ENCODE measurements around the gene INS.
"Not testable (repeated sequence)": the region's sequence is repeated elsewhere in the genome, so short reads cannot be mapped to it uniquely, and the experiment has no call there.

INS gene

DNA sequence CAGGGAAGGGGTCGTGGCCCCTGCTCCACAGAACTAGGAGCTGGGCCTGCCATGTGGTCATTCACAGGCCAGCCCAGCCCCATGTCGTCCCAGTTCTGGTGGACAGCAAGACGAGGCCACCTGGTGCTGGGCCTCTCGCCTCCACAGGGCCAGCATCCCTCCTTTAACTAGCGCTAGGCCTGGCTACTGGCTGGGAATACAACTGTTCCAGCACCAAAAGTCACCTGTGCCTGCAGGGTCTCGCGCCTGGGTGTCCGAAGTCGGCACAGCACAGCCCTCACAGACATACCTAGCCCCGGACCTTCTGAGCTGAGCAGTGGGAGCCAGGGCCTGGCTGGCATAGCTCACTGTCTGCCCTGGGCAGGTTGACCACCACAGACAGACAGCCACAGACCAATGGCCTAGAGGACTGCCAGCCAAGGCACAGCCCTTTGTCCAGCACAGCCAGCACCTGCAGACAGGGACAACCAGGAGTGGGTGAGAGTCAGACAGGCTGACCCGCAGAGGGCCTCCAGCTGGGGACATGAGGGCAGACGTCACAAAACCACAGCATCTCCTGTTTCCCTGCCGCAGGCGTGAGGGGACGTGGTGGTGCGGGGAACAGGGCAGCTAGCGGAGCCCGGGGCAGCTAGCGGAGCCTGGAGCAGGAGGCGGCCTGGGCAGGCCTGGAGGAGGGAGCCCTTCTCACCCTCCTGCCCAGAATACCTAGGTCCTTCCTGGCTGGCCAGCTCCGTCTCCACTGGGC, 37.8 kb upstream of the INS start:
- no peak for DNase-seq

DNA sequence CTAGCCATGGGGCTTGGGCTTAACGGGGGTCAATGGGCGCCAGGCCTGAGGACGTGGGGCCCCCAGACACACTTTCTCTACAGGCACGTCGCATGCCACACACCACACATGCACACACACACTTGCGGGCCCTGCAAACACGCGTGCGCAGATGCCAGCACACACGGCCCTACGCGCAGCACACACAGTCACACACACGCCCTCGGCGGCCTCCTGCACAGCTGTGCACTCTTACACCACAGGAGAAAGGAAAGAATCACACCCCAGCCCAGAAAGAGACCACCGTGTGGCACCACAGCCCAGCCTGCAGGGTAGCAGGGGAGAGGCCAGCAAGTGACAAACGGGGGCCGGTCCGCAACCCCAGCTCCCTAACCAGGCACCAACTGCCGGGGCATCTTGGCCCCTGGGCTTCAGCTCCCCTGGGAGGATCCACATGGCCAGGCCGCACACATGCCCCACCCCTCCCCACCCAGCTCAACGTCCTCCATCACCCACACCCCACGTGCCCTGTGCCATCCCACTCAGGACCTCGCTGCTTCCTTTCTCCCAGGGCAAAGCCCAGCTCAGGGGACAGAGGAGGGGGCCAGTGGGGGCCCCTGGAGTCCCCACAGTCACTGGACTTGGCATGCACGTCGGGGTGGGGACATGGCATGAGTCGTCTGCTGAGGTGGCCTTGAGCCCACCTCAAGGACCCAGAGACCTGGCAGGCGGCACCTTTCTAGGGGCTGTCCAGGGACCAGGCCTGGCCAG, 36.9 kb upstream of the INS start:
- DNase-seq: no peak

DNA sequence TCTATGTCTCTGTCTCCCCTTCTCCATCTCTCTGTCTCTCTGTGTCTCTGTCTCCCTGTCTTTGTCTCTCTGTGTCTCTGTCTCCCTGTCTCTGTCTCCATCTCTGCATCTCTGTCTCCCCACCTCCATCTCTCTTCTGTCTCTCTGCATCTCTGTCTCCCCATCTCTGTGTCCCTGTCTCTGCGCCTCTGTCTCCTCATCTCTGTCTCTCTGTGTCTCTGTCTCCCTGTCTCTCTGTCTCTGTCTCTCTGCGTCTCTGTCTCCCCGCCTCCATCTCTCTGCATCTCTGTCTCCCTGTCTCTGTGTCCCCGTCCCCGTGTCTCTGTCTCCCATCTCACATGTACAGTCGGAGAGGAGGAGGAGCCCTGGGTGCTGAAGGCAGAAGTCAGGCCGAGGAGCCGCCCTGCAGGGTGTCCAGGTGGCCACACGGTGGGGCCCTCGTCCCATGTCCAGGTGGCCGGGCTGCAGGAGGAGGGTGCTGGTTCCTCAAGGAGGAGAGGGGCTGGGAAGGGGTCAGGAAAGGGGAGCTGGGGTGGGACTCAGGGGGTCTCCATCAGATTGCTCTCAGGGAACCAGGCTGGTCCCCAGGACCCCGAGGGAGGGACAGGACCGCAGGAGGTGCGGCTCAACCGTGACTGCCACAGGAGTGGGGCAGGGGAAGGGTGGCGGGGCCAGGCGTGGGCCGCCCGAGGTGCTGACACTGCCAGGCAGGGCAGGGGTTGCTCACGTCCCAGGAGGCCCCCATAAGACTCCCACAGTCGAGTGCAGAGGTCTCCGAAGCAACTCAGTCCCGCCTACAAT, 36.2 kb upstream of the INS start:
- peak; percentile 41 for DNase-seq

DNA sequence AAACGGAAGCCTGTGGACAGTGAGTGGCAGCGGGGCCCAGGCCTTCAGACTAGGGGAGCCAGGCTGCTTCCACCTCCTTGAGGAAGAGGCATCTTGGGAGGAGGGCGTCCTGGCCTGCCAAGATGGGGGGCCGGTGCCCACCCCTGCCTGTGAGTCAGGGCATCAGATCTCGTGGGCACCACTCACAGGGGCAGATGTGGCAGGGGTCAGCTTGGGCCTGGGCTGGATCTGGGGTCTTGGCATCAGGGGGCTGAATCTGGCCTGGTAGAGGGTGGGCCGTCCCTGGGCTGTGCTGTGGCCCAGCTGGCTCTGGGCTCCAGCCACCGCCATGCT, 34.7 kb upstream of the INS start:
- DNase-seq: no peak

DNA sequence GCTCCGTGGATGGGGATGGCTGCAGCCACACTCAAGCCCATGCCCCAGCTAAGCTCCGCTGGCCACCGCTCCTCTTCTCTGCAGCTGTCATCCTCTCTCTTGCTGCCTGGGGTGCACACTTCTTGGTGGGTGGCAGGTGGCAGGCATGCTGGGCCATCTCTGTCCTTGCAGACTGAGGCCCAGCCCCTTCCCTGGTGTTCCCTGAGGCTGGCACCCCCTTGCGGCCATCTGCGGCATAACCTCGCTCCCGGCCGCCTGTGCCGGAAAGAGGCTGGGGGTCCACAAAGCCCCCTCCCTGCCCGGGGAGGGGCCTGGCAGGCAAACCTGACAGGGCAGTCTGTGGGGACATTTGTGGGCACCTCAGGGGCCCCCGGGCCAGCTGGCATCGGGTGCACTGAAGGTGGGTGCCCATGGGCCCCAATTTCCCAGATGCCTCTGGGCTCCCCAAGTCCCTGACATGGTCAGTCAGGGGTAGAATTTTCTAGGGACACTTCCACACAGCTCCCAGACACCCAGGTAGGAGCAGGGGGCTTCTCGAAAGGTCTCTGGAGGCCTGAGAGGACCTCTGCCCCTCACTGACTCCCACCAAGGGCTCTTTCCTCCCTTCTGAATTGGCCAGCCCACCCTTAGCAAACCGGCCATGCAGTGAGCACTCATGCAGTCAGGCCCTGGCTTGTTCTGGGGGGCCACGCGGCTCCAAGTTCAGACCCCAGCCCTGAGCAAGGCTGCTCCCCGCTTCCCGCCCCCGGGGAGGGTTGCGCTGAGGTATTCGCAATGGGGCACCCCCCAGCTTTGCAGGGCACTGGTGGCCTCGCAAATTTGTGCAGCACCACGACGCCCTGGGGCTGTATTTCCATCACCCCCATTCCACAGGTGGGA, 34.1 kb upstream of the INS start:
- DNase-seq: peak; percentile 12

DNA sequence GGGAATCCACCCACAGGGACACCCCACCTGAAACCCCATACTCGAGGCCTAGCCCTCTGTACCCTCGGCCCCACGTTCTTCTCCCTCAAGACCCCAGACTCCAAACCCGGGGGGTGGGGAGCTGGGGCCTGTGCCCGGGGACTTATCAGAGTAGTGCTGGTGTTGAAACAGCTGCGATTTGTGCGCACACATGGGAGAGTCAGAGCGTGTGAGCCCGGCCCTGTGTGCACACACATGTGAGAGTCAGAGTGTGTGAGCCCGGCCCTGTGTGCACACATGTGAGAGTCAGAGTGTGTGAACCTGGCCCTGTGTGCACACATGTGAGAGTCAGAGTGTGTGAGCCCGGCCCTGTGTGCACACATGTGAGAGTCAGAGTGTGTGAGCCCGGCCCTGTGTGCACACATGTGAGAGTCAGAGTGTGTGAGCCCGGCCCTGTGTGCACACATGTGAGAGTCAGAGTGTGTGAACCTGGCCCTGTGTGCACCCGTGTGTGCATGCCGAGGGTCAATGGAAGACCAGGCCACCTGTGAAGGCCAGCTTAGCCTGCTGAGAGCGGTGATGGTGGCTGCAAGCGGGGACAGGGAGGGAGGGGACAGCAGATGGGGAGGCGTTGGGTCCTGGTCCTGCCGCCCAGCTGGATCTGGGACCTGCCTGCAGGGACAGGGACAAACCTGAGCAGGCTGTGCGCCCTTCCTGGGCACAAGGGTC, 33.0 kb upstream of the INS start:
- DNase-seq: not testable (repeated sequence)

DNA sequence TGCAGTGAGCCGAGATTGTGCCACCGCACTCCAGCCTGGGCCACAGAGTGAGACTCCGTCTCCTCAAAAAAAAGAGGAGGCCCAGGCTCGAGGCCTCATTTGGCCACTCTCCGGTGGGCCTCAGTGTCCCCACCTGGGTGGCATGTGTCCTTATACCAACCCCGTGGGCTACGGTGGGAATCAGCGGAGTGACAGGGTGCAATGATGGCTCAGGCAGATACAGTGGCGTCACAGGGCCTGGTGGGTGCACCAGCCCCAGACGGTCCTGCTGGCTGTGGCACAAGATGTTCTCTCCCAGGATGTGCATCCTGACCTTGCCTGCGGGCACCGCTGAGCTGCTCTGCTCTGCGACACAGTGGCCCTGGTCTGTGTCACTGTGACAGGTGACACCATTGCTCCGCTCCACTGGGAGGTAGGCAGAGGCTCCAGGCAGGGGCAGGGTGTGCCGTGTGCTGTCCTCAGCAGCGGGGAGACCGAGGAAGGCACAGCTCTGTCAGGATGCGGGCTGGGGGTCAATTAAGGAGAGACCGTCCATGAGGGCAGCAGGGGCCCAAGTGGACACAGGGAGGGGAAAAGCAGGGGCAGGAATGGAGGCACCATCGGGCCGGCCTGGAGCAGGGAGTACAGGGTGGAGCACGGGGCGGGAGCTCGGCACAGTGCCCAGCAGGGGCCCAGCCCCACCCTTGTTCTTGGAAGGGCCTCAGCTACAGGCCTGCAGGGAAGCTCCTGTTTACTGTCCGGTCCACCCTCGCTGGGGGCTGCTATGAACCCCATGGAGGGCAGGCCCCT, 32.3 kb upstream of the INS start:
- DNase-seq: no peak

DNA sequence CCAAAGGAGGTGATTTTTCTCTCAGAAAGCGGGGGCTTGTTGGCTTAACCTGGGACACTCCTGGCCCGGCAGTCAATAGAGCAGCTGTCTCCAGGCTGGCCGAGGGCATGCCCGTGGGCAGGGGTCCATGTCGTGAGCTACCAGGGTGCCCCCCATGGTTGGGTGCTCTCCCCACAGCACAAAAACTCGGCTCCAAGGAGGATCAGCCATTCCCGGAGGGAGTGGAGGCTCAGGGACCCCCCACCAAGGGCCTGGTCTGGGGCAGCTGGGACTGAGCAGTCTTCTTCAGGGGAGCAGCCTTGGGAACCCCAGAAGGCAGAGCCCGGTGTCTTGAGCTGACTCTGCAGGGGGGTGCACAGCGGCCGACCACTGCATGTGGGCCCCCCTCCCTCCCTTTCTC, 31.4 kb upstream of the INS start:
- no peak for DNase-seq

DNA sequence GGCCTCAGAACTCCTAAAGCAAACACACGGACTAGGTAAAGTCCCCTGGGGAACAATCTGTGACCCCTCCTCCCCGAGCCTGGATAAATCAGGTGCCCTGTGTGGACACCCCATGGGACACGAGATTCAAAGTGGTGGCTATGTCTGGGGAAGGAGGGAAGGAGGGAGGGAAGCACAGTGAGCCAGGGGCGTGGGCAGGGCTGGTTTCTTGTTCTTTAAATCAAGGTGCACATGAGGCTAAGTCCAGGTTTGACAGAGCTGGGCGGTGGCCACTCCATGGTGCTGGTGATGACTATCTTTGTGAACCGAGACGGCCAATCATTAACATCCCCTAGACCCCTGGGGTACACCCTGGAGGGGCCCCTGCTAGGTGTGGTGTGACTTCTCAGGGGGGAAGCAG, 30.9 kb upstream of the INS start:
- DNase-seq: no peak

DNA sequence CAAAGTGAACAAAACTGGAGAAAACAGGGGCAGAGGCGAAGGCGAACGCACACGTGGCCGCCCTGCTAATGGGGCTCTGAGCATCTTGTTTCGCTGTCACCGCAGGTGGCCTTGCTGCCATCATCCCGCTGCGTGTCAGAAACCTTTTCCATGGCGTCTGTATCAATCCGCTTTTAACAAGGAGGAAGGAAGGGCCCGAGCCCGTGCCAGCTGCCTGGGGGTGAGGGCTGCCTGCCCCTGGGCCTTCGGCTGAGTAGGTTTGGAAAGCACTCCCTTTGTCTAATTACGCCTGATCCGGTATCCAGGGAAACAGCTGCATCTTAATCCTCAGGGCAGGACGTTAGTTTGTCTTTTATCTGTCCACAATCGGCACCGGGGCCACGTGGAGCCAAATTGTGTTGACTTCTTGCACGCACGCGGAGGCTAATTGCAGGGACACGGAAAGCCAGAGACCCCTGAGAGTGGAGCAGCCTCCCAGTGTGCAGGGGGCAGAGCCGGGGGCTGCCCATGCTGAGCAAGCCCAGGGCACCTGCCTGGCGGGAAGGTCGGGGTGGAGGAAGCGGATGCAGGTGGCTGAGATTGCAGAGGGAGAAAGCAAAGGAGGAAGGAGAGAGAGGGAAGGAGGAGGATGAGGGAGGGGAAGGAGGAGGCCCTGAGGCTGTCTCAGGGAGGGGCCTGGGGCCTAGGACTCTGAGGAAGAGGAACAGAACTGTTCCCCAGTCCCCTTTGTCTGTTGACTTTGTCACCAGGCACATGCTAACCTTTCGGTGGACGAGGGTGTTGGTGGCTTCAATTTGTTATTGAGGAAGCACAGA, 29.9 kb upstream of the INS start:
- no peak for DNase-seq

DNA sequence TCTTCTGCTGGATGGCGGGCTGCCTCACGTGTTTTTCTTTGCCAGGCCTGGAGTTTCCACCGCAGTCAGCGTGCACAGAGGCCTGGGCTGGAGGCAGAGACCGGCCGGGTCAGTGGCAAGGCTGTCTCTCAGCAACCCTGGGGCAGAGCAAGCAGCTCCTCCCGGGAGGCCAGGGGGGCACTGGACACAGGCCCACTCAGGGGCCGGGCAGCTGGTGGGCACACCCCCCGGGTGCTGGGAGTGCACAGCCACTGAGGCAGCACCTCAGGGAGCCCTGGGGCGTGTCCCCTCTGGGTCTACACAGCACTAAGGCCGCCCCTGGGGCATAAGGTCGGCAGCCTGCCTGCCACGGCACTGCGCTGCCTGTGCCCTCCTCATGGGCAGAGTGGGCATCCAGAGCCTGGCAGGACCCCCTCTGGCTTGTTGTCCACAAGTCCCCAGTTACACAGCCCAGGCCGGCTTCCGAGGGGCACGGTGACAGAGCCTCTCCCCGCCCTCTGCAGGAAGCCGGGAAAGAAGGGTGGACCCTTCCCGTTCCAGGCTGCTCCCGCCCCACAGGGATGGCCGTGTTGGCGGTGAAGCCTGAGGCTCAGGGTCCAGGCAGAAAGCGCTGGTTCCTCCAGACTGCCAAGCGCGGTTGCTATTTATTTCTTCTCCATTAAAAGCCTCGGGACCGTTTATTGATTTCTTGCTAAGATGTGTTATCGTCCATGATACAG, 29.1 kb upstream of the INS start:
- no peak for DNase-seq

DNA sequence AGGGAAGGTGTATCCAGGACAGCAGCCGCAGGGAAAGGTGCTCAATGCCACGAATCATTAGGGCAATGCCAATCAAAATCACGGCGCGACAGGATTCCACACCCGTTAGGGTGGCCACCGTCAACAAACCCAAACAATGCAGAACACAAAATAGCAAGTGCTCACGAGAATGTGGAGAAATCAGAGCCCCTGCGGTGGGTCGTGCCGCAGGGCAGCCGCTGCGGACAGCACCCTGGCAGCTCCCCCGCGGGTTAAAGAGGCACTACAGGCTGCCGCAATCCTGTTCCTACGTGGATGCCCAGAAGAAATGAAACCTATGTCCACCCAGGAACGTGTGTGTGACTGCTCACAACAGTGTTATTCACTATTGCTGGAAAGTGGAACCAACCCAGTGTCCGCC, 27.7 kb upstream of the INS start:
- no peak for DNase-seq

DNA sequence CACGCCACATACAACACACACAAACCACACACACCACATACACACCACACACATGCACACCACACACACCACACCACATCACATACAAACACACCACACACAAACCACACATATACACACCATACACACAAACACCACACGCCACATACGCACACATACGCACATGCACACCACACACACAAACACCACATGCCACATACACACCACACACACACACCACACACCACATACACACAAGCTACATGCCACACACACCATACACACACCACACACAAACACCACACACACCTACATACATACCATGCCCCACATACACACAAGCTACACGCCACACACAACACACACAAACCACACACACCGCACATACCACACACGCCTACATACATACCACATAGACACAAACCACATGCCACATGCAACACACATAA, 26.3 kb upstream of the INS start:
- no peak for DNase-seq

DNA sequence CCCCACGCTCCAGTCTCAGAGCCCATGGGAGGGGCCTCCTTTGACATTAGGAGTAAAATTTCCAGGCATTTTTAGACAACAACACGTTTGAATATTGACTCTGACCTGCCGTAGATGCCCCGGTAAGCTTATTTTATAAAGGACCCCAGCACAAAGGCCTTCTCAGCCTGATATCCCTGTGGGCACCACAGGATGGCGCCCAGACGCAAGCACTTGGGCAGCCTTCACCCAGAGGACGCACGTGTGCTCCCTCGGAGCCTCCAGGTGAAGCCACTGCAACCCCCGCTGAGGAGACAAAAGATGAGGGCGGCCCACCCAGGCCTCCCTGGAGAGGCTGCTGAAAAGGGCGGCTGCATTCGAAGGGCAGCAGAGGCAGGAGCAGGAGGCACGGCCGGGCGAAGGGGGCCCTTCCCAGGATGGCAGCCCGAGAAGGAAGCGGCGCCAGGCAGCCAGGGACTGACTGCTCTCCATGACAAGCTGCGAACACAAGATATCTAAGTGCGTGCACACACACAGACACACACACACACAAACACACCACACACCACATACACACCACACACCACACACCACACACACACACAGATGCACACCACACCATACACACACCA, 25.8 kb upstream of the INS start:
- DNase-seq: peak; percentile 17

DNA sequence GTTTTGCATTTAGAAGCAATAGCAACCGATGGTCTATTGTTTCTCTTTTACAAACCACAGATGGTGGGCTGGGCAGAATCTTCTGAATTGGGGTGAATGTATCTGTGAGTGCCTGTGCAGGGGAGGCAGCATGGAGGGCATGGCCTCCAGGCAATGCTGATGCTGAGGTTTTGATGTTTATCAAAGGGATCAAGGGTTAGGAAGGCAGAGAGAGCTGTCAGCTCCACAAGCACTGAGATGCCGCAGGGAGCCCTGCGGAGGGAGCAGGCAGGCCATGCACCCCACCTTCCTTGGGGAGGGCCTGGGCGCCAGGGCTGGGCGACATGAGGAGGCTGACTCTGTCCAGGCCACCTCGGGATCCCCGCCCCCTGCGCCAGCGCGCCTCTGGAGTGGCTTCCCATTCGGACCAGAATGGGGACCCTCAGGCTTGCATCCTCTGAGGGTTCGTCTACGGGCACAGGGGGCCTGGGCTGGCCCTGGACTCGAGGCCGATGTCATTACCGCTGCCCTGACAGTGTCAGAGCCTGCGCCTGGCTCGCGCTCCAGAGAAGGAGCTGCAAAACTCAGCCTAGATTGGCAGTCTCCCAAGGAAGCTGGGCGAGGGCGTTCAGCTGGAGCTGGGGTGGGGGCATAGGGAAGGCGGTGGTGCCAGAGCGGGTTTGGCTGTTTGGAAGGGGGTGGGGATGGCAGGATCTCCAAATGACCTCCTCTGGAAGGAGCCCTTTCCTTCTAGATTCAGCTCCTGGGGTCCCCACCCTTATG, 24.5 kb upstream of the INS start:
- DNase-seq: no peak

DNA sequence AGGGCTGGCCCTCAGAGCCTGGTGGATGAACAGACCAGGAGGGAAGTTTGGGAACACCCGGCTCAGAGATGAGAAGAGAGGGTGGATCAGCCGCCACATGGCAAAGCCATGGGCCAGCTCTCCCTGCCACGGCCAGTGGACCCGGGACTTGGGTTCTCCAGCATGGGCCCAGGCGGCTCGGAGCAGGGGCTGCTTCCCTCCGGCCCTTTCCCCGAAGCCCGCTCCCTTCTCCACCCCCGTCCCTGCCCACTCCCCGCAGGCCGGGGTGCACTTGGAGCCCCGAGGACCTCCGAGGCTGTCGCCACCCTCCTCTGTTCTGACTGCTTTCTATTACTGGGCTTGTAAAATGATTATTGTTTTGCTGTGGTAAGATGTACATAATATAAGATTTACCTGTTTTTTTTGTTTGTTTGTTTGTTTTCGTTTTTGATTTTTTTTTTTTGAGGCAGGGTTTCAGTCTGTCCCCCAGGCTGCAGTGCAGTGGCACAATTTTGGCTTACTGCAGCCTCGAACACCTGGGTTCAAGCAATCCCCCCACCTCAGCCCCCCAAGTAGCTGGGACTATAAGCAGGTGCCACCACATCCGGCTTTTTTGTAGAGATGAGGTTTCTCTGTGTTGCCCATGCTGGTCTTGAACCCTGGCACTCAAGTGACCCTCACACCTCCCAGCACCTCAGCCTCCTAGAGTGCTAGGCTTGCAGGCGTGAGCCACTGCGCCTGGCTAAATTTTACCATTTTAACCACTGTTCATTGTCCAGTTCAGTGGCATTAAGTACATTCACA, 21.9 kb upstream of the INS start:
- no peak for DNase-seq

DNA sequence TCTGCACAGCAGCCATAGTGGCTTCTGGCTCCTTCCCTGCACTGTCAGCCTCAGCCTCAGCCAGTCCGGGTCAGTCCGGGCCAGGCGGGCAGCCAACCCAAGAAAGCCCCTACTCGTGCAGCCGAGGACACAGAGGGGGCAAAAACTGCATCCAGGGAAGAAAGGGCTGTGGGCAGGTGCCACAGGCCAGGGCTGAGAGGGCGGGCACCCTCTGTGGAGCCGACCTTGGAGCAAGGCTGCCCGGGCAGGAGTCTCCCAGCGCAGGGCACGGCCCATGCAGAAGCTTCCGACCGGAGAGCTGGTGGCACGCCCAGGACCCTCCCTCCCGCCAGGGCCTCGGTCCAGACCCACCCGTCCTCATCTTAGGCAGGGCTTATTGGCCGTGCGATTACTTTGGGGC, 21.1 kb upstream of the INS start:
- DNase-seq: no peak
